ENCODE data around the gene IL16.

Gene IL16

GRCh38 chr15:81333363-81333762 lies 136.7 kb downstream of the IL16 start:
- Histone ChIP-seq H3K9me3 (ENCODE audit: low read depth, low read length) (no peaks in the 10 kb centered on the region), H3K27ac (no peak overlapping the region), H3K9ac (ENCODE audit: insufficient read length) (no peak overlapping the region), H3K36me3 (ENCODE audit: insufficient read depth, low read length) (no peaks in the 10 kb centered on the region), H3K4me3 (no peak overlapping the region)
- TF ChIP-seq POLR2AphosphoS5 (IDR thresholded peaks at IDR 0.05; ENCODE audit: borderline replicate concordance, low read depth, low read length) (no peak), FOXP2 (optimal IDR thresholded peaks at IDR 0.05; ENCODE audit: control extremely low read depth, extremely low read length, insufficient read depth) (no peak), EZH2 (IDR thresholded peaks at IDR 0.05) (no peak)
- no peak for DNase-seq (ENCODE audit: low read depth, low spot score)

GRCh38 chr15:81334768-81335435 lies 138.2 kb downstream of the IL16 start:
- H3K9me3 ChIP-seq (ENCODE audit: low read depth, low read length) = no peaks in the 10 kb centered on the region
- no peak overlapping the region for H3K27ac ChIP-seq
- no peak for TF ChIP-seq FOXP2 (optimal IDR thresholded peaks at IDR 0.05; ENCODE audit: control extremely low read depth, extremely low read length, insufficient read depth)
- TF ChIP-seq EZH2 (IDR thresholded peaks at IDR 0.05) = no peak
- TF ChIP-seq POLR2AphosphoS5 (IDR thresholded peaks at IDR 0.05; ENCODE audit: borderline replicate concordance, low read depth, low read length) = no peak
- H3K4me3 ChIP-seq = no peak overlapping the region
- no peak overlapping the region for H3K9ac ChIP-seq (ENCODE audit: insufficient read length)
- H3K36me3 ChIP-seq (ENCODE audit: insufficient read depth, low read length) = no peaks in the 10 kb centered on the region
- DNase-seq (ENCODE audit: low read depth, low spot score) = no peak

- H3K4me3 ChIP-seq = no peak overlapping the region
- no peaks in the 10 kb centered on the region for H3K9me3 ChIP-seq (ENCODE audit: low read depth, low read length)
- TF ChIP-seq POLR2AphosphoS5 (IDR thresholded peaks at IDR 0.05; ENCODE audit: borderline replicate concordance, low read depth, low read length) = no peak
- no peak for TF ChIP-seq EZH2 (IDR thresholded peaks at IDR 0.05)
- no peak for TF ChIP-seq FOXP2 (optimal IDR thresholded peaks at IDR 0.05; ENCODE audit: control extremely low read depth, extremely low read length, insufficient read depth)
- H3K9ac ChIP-seq (ENCODE audit: insufficient read length) = no peak overlapping the region
- H3K36me3 ChIP-seq (ENCODE audit: insufficient read depth, low read length) = no peaks in the 10 kb centered on the region
- no peak overlapping the region for H3K27ac ChIP-seq
- no peak for DNase-seq (ENCODE audit: low read depth, low spot score)
Measured at GRCh38 chr15:81335631-81336030, 139.0 kb downstream of the IL16 start.

GRCh38 chr15:81336568-81336967 lies 139.9 kb downstream of the IL16 start:
- DNase-seq (ENCODE audit: low read depth, low spot score) = no peak
- TF ChIP-seq FOXP2 (optimal IDR thresholded peaks at IDR 0.05; ENCODE audit: control extremely low read depth, extremely low read length, insufficient read depth) (no peak), EZH2 (IDR thresholded peaks at IDR 0.05) (no peak), POLR2AphosphoS5 (IDR thresholded peaks at IDR 0.05; ENCODE audit: borderline replicate concordance, low read depth, low read length) (no peak)
- Histone ChIP-seq H3K9ac (ENCODE audit: insufficient read length) (no peak overlapping the region), H3K36me3 (ENCODE audit: insufficient read depth, low read length) (no peaks in the 10 kb centered on the region), H3K9me3 (ENCODE audit: low read depth, low read length) (no peaks in the 10 kb centered on the region), H3K27ac (no peak overlapping the region), H3K4me3 (no peak overlapping the region)

GRCh38 chr15:81337241-81337640 lies 140.6 kb downstream of the IL16 start:
- Histone ChIP-seq H3K9ac (ENCODE audit: insufficient read length) (no peak overlapping the region), H3K9me3 (ENCODE audit: low read depth, low read length) (no peaks in the 10 kb centered on the region), H3K4me3 (no peak overlapping the region), H3K36me3 (ENCODE audit: insufficient read depth, low read length) (no peaks in the 10 kb centered on the region), H3K27ac (no peak overlapping the region)
- no peak for DNase-seq (ENCODE audit: low read depth, low spot score)
- no peak for TF ChIP-seq POLR2AphosphoS5 (IDR thresholded peaks at IDR 0.05; ENCODE audit: borderline replicate concordance, low read depth, low read length)

DNA sequence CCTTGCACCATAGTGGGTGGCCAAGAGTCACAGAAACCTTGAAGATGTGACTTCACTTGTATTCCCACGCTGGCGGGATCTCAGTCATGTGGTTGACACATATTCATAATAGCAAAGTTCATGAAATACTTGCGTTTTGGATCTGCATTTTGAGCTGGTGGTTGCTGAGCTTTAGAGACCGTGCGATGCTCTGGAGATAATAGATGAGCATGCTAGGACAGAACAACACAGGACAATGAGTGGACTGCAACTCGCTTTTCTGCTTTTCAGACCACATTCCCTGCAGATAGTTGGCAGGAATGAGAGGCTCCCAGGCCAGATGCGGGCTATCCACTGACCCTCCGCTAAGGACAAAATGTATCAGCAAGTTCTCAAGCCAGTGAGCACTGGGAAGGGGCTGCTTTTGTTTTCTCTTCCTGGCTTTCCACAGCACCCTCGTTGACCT lies 141.1 kb downstream of the IL16 start:
- DNase-seq (ENCODE audit: low read depth, low spot score) = no peak
- H3K4me3 ChIP-seq = no peak overlapping the region
- no peaks in the 10 kb centered on the region for H3K36me3 ChIP-seq (ENCODE audit: insufficient read depth, low read length)
- no peak overlapping the region for H3K27ac ChIP-seq
- no peaks in the 10 kb centered on the region for H3K9me3 ChIP-seq (ENCODE audit: low read depth, low read length)
- H3K9ac ChIP-seq (ENCODE audit: insufficient read length) = no peak overlapping the region
- TF ChIP-seq FOXP2 (optimal IDR thresholded peaks at IDR 0.05; ENCODE audit: control extremely low read depth, extremely low read length, insufficient read depth) (no peak), POLR2AphosphoS5 (IDR thresholded peaks at IDR 0.05; ENCODE audit: borderline replicate concordance, low read depth, low read length) (no peak), EZH2 (IDR thresholded peaks at IDR 0.05) (no peak)

GRCh38 chr15:81338170-81339007 lies 141.7 kb downstream of the IL16 start:
- H3K27ac ChIP-seq = no peak overlapping the region

GRCh38 chr15:81339321-81339720 lies 142.6 kb downstream of the IL16 start:
- Histone ChIP-seq H3K9ac (ENCODE audit: insufficient read length) (no peak overlapping the region), H3K9me3 (ENCODE audit: low read depth, low read length) (no peaks in the 10 kb centered on the region), H3K4me3 (no peak overlapping the region), H3K27ac (no peak overlapping the region), H3K36me3 (ENCODE audit: insufficient read depth, low read length) (no peaks in the 10 kb centered on the region)
- DNase-seq (ENCODE audit: low read depth, low spot score) = no peak
- TF ChIP-seq EZH2 (IDR thresholded peaks at IDR 0.05) (no peak), FOXP2 (optimal IDR thresholded peaks at IDR 0.05; ENCODE audit: control extremely low read depth, extremely low read length, insufficient read depth) (no peak), POLR2AphosphoS5 (IDR thresholded peaks at IDR 0.05; ENCODE audit: borderline replicate concordance, low read depth, low read length) (no peak)

More at GRCh38 chr15:81338170-81339007, 141.7 kb downstream of the IL16 start:
- H3K36me3 ChIP-seq (ENCODE audit: insufficient read depth, low read length) = no peaks in the 10 kb centered on the region
- H3K4me3 ChIP-seq = no peak overlapping the region
- no peaks in the 10 kb centered on the region for H3K9me3 ChIP-seq (ENCODE audit: low read depth, low read length)
- DNase-seq (ENCODE audit: low read depth, low spot score) = no peak
- H3K9ac ChIP-seq (ENCODE audit: insufficient read length) = no peak overlapping the region
- TF ChIP-seq FOXP2 (optimal IDR thresholded peaks at IDR 0.05; ENCODE audit: control extremely low read depth, extremely low read length, insufficient read depth) = no peak
- TF ChIP-seq POLR2AphosphoS5 (IDR thresholded peaks at IDR 0.05; ENCODE audit: borderline replicate concordance, low read depth, low read length) = no peak
- TF ChIP-seq EZH2 (IDR thresholded peaks at IDR 0.05) = no peak

All from SK-N-MC (cell line).